Panc1 (cell line): Measurements from ENCODE around the gene SMNDC1. TPM values are rescaled to one million over a fixed set of nuclear protein-coding genes. Genes with fewer than 3 reads are reported as not detected.
A peak's percentile ranks its signal among the peaks of the same experiment; 100 is the strongest.

Experiments used
- ATAC-seq: fragments of 200-7000 bp; cut with Tn5 transposase; 2 replicates; pipeline ENCODE4 v1.9.1; 2020; ENCODE audit warnings: mild to moderate bottlenecking, moderate library complexity
- BruUV-seq: library from RNA; stranded (reverse); fragments of 400-500 nt; replicated peaks from 2 replicates; lab custom pipeline; 2021; lab: Mats Ljungman, UMichigan
- CTCF ChIA-PET: fragments of 300-600 bp; sonication (Branson Sonifier 250); formaldehyde crosslinking; loops from one replicate; lab custom pipeline; 2022; ENCODE audit warnings: antibody characterized with exemption; lab: Charles Lee
- POLR2A ChIA-PET: fragments of 300-600 bp; sonication (Branson Sonifier 250); formaldehyde crosslinking; loops from one replicate; lab custom pipeline; 2022; ENCODE audit warnings: antibody characterized with exemption; lab: Charles Lee
- DNase-seq: peaks from one replicate; pipeline ENCODE4 v3.0.0-alpha.2; 2010; ENCODE audit warnings: low read depth, low spot score
- H3K27ac ChIP-seq: 2 replicates; pipeline ENCODE4 v1.5.1; 2011; ENCODE audit warnings: mild to moderate bottlenecking, low read length, inconsistent platforms
- H3K27me3 ChIP-seq: fragments of 200-500 bp; sonication (Bioruptor generic); 2 replicates; pipeline ENCODE4 v1.6.0; 2014; ENCODE audit warnings: low read length, inconsistent platforms; ENCODE audit not compliant: control insufficient read depth, insufficient read depth
- H3K36me3 ChIP-seq: fragments of 200-500 bp; sonication (Bioruptor generic); 2 replicates; pipeline ENCODE4 v1.5.1; 2014; ENCODE audit warnings: inconsistent platforms, mild to moderate bottlenecking, low read length, moderate library complexity; ENCODE audit not compliant: control insufficient read depth, insufficient read depth
- H3K4me1 ChIP-seq: 2 replicates; pipeline ENCODE4 v1.5.1; 2011; ENCODE audit warnings: inconsistent platforms, mild to moderate bottlenecking, low read length, moderate library complexity; ENCODE audit not compliant: control insufficient read depth, insufficient read depth
- H3K4me3 ChIP-seq, 2 experiments: 2 replicates each; pipeline ENCODE4 v1.5.1; 2011 to 2012; ENCODE audit warnings: low read depth in 2 of 2, low read length in 2 of 2, mild to moderate bottlenecking in 2 of 2, inconsistent platforms in 1 of 2, moderate library complexity in 1 of 2
- H3K9me3 ChIP-seq: fragments of 200-500 bp; sonication (Bioruptor generic); 2 replicates; pipeline ENCODE4 v1.5.1; 2014; ENCODE audit warnings: low read depth, mild to moderate bottlenecking, inconsistent platforms, low read length, moderate library complexity; ENCODE audit not compliant: control insufficient read depth, insufficient read depth
- POLR2AphosphoS5 ChIP-seq: IDR thresholded peaks from 2 replicates; pipeline ENCODE4 v1.6.1; 2012; ENCODE audit warnings: mild to moderate bottlenecking, low read depth, low read length, moderate library complexity
- REST ChIP-seq, 2 experiments: IDR thresholded peaks; 2 replicates each; pipeline ENCODE4 v1.6.1; 2011 to 2012; ENCODE audit warnings: low read depth in 2 of 2, control low read depth in 1 of 2, low read length in 1 of 2, mild to moderate bottlenecking in 1 of 2, moderate library complexity in 1 of 2; ENCODE audit not compliant: insufficient read depth in 1 of 2
- SIN3A ChIP-seq: IDR thresholded peaks from 2 replicates; pipeline ENCODE4 v1.6.1; 2012; ENCODE audit warnings: low read depth, mild to moderate bottlenecking, low read length, moderate library complexity, borderline replicate concordance; ENCODE audit not compliant: insufficient read depth
- TCF7L2 ChIP-seq: IDR thresholded peaks from 2 replicates; pipeline ENCODE4 v1.6.1; 2011; ENCODE audit warnings: mild to moderate bottlenecking, low read depth, low read length, inconsistent platforms
- in situ Hi-C: cut with HindIII; loops from 2 replicates; pipeline ENCODE4 v1.10.0; 2016; ENCODE audit warnings: low sequenced_read_pairs, low pct_unique_long_range_greater_than_20kb
- intact Hi-C: fragments of 100-400 bp; cut with micrococcal nuclease; formaldehyde crosslinking; loops from one replicate; pipeline ENCODE4 v1.10.0; 2022; ENCODE audit not compliant: unreplicated experiment
- total RNA-seq: library from RNA; stranded (reverse); gene quantifications from one replicate; pipeline ENCODE4 v1.2.1, GENCODE V29; 2021; ENCODE audit not compliant: unreplicated experiment
- TF ChIP-seq, protein P1 (sequence below): fragments of 450-650 bp; IDR thresholded peaks from 2 replicates; pipeline ENCODE4 v1.5.1; 2017; ENCODE audit warnings: mild to moderate bottlenecking

The SMNDC1 gene
- total RNA-seq, 1 experiment from 2014 or later: 62.2 TPM

DNA sequence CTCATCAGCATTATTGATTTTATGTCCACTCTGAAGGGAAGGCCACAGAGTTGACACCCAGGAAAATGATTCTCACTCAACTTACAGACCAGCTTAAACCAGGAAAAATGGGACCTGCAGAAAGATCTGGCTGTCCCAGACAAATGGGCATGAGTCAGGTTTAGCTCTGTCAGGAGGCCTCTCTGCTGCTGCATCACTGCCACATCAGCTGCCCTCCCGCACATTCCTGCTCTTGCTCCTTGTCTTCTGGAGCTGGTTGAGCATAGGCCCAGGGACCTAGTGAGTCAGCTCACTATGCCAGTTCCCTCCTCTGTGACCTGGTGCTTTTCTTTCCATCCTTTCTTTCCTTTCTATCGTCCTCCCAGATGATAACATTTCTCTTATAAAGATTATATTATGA, 18.8 kb upstream of the SMNDC1 start:
- H3K9me3 ChIP-seq: peaks cover 11% of the 10 kb centered on the region; the same call in 1 of the 2 replicates
- no peak overlapping the region for H3K4me3 ChIP-seq
- intact Hi-C loops: no loop called here
- H3K27me3 ChIP-seq: no peaks in the 10 kb centered on the region
- ATAC-seq (peak; percentile 66; the same call in 1 of the 2 replicates), DNase-seq (no peak)
- no peaks in the 10 kb centered on the region for H3K4me1 ChIP-seq
- POLR2A ChIA-PET: interaction anchor here (0.5 kb wide), 1 partner anchor 175 kb away, joined by 3 read pairs; no protein-coding TSS in a partner anchor
- TF ChIP-seq POLR2AphosphoS5: no peak
- CTCF ChIA-PET: no interaction called here
- in situ Hi-C loops: no loop called here
- H3K36me3 ChIP-seq: no peaks in the 10 kb centered on the region
- no TSS peak for BruUV-seq
- no peak overlapping the region for H3K27ac ChIP-seq

DNA sequence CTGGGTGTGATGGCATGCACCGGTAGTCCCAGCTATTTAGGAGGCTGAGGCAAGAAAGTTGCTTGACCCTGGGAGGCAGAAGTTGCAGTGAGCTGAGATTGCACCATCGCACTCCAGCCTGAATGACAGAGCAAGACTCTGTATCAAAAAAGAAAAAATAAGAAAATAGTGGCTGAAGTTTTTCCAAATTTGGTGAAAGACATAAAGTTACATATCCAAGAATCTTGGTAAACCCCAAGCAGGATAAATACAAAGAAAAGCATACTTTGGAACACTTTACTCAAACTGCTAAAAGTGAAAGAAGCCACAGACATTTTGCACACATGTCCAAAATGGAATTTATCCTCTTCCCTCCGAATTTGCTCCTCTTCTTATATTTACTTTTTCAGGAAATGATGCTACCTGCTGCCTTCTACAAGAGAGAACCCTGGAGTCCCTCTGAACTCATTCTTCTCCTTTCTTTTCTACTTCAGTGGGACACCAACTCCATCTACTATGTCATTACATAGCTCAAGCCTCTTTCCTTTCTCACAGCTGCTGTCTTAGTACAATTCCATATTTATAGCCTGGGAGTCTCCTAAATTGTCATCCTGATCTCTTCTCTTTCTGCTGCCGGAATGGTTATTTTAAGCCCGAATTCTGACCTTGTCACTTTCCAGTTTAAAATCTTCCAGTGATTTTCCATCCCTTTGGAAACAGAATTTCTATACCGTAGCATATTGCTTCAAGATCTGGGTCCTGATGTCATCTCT, 17.3 kb upstream of the SMNDC1 start:
- TF ChIP-seq REST (IDR thresholded peaks at IDR 0.05; ENCODE audit: insufficient read depth in 1 of 2, low read depth in 2 of 2, low read length in 1 of 2) (no peak), TCF7L2 (no peak), POLR2AphosphoS5 (no peak), SIN3A (no peak)
- TF ChIP-seq, protein P1, sequence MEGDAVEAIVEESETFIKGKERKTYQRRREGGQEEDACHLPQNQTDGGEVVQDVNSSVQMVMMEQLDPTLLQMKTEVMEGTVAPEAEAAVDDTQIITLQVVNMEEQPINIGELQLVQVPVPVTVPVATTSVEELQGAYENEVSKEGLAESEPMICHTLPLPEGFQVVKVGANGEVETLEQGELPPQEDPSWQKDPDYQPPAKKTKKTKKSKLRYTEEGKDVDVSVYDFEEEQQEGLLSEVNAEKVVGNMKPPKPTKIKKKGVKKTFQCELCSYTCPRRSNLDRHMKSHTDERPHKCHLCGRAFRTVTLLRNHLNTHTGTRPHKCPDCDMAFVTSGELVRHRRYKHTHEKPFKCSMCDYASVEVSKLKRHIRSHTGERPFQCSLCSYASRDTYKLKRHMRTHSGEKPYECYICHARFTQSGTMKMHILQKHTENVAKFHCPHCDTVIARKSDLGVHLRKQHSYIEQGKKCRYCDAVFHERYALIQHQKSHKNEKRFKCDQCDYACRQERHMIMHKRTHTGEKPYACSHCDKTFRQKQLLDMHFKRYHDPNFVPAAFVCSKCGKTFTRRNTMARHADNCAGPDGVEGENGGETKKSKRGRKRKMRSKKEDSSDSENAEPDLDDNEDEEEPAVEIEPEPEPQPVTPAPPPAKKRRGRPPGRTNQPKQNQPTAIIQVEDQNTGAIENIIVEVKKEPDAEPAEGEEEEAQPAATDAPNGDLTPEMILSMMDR: no peak
- intact Hi-C loops: no loop called here
- ChIA-PET POLR2A (no interaction called here), CTCF (no interaction called here)
- Histone ChIP-seq H3K27ac (no peak overlapping the region), H3K36me3 (no peaks in the 10 kb centered on the region), H3K4me3 (no peak overlapping the region), H3K9me3 (peaks cover 11% of the 10 kb centered on the region; the same call in 1 of the 2 replicates), H3K4me1 (no peaks in the 10 kb centered on the region), H3K27me3 (no peaks in the 10 kb centered on the region)
- DNase-seq (no peak), ATAC-seq (no peak)
- in situ Hi-C loops: no loop called here
- BruUV-seq: no TSS peak
